Natural killer cell treated with Interleukin-12 subunit alpha and Interleukin-12 subunit beta and Interleukin-15 and Interleukin-18, amount 100 ng/mL, for 72 hours (primary cell): ENCODE data around the gene KLHL36. TPM values are rescaled to one million over a fixed set of nuclear protein-coding genes. Genes with fewer than 3 reads are reported as not detected.

Experiments used
- ATAC-seq, 2 donors: fragments of 150-1000 bp; cut with Tn5 transposase in 1 of 2; sonication (Bioruptor Pico), chemical (Tn5 transposase) in 1 of 2; 2 replicates each; pipeline ENCODE4 v1.10.0; 2021
- DNase-seq: peaks from one replicate; pipeline ENCODE4 v3.0.0; 2022; ENCODE audit warnings: low spot score
- H3K27ac Mint-ChIP-seq, 2 donors: 1 replicate in 1 of 2; 2 replicates in 1 of 2; pipeline ENCODE4 v1.8.0; 2022; ENCODE audit warnings: mixed read lengths in 2 of 2, mild to moderate bottlenecking in 1 of 2, moderate library complexity in 1 of 2
- H3K27me3 Mint-ChIP-seq, 2 donors: 1 replicate in 1 of 2; 2 replicates in 1 of 2; pipeline ENCODE4 v1.8.0; 2022; ENCODE audit warnings: mixed read lengths in 2 of 2
- H3K36me3 Mint-ChIP-seq: one replicate; pipeline ENCODE4 v1.8.0; 2022; ENCODE audit warnings: mixed read lengths
- H3K4me1 Mint-ChIP-seq, 2 donors: 1 replicate in 1 of 2; 2 replicates in 1 of 2; pipeline ENCODE4 v1.8.0; 2022; ENCODE audit warnings: low read depth in 2 of 2, mixed read lengths in 2 of 2, mild to moderate bottlenecking in 1 of 2
- H3K4me3 Mint-ChIP-seq: one replicate; pipeline ENCODE4 v1.8.0; 2022; ENCODE audit warnings: mixed read lengths
- H3K9me3 Mint-ChIP-seq: 2 replicates; pipeline ENCODE4 v1.8.0; 2022; ENCODE audit warnings: mixed read lengths
- total RNA-seq, 2 donors: library from RNA; stranded (reverse); gene quantifications; one replicate each; pipeline ENCODE4 v1.2.3, GENCODE V29; 2022

KLHL36 gene
- 10 to 100 TPM; 35.9 to 48.6 TPM for total RNA-seq

DNA sequence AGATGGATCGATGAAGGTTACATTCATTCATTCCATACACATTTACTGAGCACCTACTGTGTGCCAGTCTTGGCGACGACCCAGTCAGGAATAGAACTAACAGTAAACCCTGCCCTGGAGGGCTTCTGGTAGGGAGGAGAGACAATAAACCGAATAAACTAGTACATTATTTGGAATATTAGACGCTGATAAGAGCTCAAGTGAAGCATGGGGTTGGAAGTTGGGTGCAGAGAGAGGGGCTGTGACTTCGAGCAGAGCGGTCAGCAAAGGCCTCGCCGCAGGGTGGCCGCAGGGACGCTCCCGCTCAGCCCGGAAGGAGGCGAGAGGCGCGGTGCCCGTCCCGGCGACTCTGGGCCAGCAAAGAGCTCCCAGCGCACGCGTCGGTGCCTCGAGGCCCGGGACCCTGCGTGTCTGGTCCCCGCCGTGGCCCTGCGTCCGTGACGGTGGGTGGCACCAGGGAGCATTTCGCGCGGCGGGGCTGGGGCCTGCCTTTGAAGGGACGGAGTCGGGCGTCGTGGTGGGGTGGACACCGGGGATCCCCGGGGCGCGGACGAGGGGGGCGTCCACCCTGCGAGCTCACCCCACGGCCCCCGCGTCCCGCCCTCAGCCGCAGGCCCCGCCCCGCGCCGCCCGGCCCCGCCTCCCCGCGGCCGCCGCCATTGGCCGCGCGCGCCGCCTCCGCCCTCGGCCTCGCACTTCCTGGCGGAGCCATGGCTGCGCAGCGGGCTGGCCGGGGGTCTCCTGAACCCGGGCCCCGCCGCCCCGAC is at the start of gene KLHL36:
KLHL36 (plus strand) TSS at position 684 of the 767 bp plus-strand sequence. CDS start 2,357 bp downstream, outside the sequence.
- H3K4me3 Mint-ChIP-seq = peak within 1 kb of the TSS; percentile 95
- H3K27ac Mint-ChIP-seq = peak within 1 kb of the TSS; percentile 70 to 84
- H3K36me3 Mint-ChIP-seq = peaks cover 5% of the 10 kb centered on the region
- H3K9me3 Mint-ChIP-seq = no peaks in the 10 kb centered on the region
- H3K27me3 Mint-ChIP-seq = peaks cover 0 to 2% of the 10 kb centered on the region in 2 donors
- DNase-seq (peak; percentile 85), ATAC-seq (peak; percentile 92 to 96)
- H3K4me1 Mint-ChIP-seq = peaks cover 22 to 26% of the 10 kb centered on the region in 2 donors

DNA sequence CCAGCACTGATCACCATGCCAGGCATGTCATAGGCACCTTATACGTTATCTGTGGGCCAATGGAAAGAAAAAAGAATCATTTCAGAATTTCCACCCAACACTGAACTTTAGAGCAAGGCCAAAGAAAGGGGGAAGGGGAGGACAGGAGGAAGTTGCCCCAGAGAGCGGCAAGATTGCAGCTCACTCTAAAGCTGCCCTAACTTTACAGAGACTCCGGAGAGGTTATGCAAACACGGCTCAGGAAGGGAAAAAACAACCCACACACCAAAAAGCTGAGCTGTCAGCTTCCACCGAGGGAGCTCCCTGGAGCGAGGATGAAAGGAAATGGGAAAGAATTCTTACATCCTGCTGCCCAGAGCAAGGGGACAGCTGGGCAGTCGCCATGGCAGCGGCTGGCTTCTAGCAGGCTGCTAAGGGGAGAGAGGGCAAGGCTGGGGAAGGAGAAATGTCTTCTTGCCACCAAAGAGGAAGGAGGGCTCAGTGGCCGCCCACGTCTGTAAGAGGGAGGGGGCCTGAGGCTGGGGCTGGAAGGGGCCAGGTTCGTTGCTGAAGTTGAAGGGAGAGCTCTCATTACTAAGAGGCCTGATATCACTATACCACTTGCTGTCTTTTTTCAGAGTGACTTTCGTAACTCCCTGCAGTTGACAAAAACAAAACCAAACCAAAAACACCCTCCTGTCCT is 48.6 kb upstream of the KLHL36 start:
- peaks cover 8 to 20% of the 10 kb centered on the region in 2 donors for H3K27me3 Mint-ChIP-seq
- peaks cover 6% of the 10 kb centered on the region for H3K36me3 Mint-ChIP-seq
- H3K4me1 Mint-ChIP-seq = peaks cover 49 to 59% of the 10 kb centered on the region in 2 donors
- H3K4me3 Mint-ChIP-seq = peak overlapping the region; percentile 95
- H3K9me3 Mint-ChIP-seq = no peaks in the 10 kb centered on the region
- DNase-seq = no peak
- ATAC-seq = peak; percentile 65 to 80
- peak overlapping the region; percentile 96 to 100 for H3K27ac Mint-ChIP-seq

GRCh38 chr16:84600343-84601229 is 47.7 kb upstream of the KLHL36 start:
- Mint-ChIP-seq H3K36me3 (peaks cover 6% of the 10 kb centered on the region), H3K27me3 (peaks cover 8 to 20% of the 10 kb centered on the region in 2 donors), H3K27ac (peak overlapping the region; percentile 96 to 100), H3K4me1 (peaks cover 40 to 50% of the 10 kb centered on the region in 2 donors), H3K9me3 (no peaks in the 10 kb centered on the region), H3K4me3 (peak overlapping the region; percentile 95)
- DNase-seq (no peak), ATAC-seq (peak; percentile 63 to 73)

DNA sequence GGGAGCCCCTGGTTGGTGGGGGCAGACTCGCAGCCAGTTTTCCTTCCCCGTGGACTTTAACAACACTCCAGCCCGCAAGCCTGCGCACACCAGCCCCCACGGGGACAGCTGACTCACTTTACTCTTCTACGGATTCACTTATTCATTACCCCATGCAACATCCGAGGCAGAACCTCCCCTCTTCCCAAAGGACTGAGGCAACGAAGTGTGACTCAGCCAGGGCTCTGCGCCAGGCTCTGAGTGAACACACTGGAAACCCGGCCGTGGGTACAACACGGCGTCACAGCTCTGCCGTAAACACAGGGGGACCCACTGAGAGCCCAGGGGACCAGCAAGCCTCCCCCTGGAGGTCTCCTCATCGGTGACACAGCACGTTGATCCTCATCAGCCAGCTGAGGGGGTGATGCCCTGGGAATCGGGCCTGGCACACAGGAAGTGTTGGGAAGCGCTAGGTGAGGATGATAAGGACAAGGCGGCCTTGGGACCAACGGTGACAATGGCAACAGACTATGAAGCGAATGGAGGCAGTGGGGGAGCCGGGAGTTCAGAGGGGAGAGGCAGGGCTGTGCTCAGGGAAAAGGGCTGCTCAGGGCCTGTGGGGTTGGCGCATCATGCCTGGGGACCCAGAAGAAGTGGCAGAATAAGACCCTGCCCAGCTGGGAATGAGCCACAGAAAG is 45.0 kb upstream of the KLHL36 start:
- DNase-seq = no peak
- H3K27ac Mint-ChIP-seq = peak overlapping the region; percentile 65 to 75
- H3K36me3 Mint-ChIP-seq = peaks cover 5% of the 10 kb centered on the region
- H3K4me1 Mint-ChIP-seq = peaks cover 35 to 54% of the 10 kb centered on the region in 2 donors
- no peak for ATAC-seq
- H3K27me3 Mint-ChIP-seq = peaks cover 0 to 23% of the 10 kb centered on the region in 2 donors
- H3K4me3 Mint-ChIP-seq = peak overlapping the region; percentile 42
- no peaks in the 10 kb centered on the region for H3K9me3 Mint-ChIP-seq

- Mint-ChIP-seq H3K27me3 (peaks cover 0 to 24% of the 10 kb centered on the region in 2 donors), H3K4me1 (peaks cover 39 to 56% of the 10 kb centered on the region in 2 donors), H3K4me3 (no peak overlapping the region), H3K9me3 (no peaks in the 10 kb centered on the region), H3K27ac (no peak overlapping the region), H3K36me3 (peaks cover 5% of the 10 kb centered on the region)
- no peak for DNase-seq
- no peak for ATAC-seq
Observed at GRCh38 chr16:84603940-84604339, 44.4 kb upstream of the KLHL36 start.

GRCh38 chr16:84604477-84605013 is 43.8 kb upstream of the KLHL36 start:
- H3K27me3 Mint-ChIP-seq = peaks cover 0 to 21% of the 10 kb centered on the region in 2 donors
- H3K36me3 Mint-ChIP-seq = peaks cover 5% of the 10 kb centered on the region
- peaks cover 39 to 56% of the 10 kb centered on the region in 2 donors for H3K4me1 Mint-ChIP-seq
- no peak for ATAC-seq
- no peak overlapping the region for H3K4me3 Mint-ChIP-seq
- no peak overlapping the region for H3K27ac Mint-ChIP-seq
- no peaks in the 10 kb centered on the region for H3K9me3 Mint-ChIP-seq
- no peak for DNase-seq

DNA sequence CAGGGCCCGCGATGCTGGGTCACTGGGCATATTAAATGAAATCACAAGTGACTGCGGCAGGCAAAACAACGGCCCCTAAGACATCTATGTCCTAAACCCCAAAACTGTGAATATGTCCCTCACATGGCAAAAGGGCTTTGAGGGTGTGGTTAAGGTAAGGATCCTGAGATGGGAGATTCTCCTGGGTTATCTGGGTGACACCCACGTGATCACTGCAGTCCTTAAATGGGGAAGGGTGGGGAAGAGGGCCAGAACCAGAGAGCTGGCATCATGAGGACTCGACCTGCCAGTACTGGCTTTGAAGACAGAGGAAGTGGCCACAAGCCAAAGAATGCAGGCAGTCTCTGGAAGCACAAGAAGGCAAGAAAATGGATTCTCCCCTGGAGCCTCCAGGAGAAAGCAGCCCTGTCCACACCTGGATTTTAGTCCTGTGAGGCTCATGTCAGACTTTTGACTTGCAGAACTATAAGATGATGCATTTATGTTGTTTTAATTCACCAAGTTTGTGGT is 42.9 kb upstream of the KLHL36 start:
- DNase-seq (no peak), ATAC-seq (no peak)
- H3K27me3 Mint-ChIP-seq = peaks cover 0 to 21% of the 10 kb centered on the region in 2 donors
- H3K36me3 Mint-ChIP-seq = peaks cover 5% of the 10 kb centered on the region
- no peaks in the 10 kb centered on the region for H3K9me3 Mint-ChIP-seq
- H3K27ac Mint-ChIP-seq = no peak overlapping the region
- peaks cover 33 to 56% of the 10 kb centered on the region in 2 donors for H3K4me1 Mint-ChIP-seq
- no peak overlapping the region for H3K4me3 Mint-ChIP-seq

DNA sequence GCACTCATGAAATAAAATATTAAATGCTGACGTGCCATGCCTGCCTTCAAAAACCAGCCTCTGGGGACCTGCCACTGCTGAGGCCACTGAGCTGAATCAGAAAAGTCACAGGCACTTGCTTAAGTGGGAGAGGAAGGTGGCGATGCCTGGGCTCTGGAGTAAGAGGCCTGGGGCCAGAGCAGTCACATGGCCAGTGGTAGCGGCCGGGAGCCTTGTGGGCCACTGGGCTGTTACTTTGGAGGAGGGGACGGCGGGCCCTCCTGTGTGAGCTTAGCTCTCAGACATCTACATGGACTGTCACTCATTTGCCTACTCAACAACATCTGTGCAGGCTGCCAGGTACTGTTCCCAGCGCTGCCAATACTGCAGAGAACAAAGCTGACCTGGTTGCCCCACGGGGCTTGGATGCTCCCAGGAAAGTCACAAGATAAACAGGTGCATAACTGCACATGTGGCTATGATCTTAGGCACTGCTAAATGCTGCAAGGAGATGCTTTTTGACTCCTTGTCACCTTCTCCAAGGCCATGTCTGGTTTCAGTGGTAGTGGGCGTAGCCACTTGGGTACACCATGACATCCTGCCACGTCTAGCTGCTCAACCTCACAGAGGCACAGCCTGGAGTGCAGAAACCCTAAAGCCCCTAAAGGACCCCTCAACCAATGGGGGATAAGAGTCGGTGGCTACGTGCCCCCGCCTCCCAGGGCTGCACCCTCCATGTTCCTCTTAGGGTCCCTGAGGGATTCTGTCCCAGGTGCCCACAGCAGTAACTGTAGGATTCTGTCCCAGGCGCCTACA is 42.0 kb upstream of the KLHL36 start:
- no peaks in the 10 kb centered on the region for H3K9me3 Mint-ChIP-seq
- H3K4me3 Mint-ChIP-seq = peak overlapping the region; percentile 66
- peaks cover 5% of the 10 kb centered on the region for H3K36me3 Mint-ChIP-seq
- peaks cover 0 to 15% of the 10 kb centered on the region in 2 donors for H3K27me3 Mint-ChIP-seq
- DNase-seq (no peak), ATAC-seq (peak; percentile 19 to 51)
- peak overlapping the region; percentile 1 to 64 for H3K27ac Mint-ChIP-seq
- peaks cover 30 to 56% of the 10 kb centered on the region in 2 donors for H3K4me1 Mint-ChIP-seq

- DNase-seq = no peak
- peak overlapping the region; percentile 1 to 64 for H3K27ac Mint-ChIP-seq
- H3K9me3 Mint-ChIP-seq = no peaks in the 10 kb centered on the region
- peak overlapping the region; percentile 66 for H3K4me3 Mint-ChIP-seq
- H3K27me3 Mint-ChIP-seq = peaks cover 0 to 18% of the 10 kb centered on the region in 2 donors
- peak in 1 of 2 donors; percentile 15 for ATAC-seq
- peaks cover 5% of the 10 kb centered on the region for H3K36me3 Mint-ChIP-seq
- H3K4me1 Mint-ChIP-seq = peaks cover 34 to 60% of the 10 kb centered on the region in 2 donors
Observed at GRCh38 chr16:84607061-84607460, 41.2 kb upstream of the KLHL36 start.

DNA sequence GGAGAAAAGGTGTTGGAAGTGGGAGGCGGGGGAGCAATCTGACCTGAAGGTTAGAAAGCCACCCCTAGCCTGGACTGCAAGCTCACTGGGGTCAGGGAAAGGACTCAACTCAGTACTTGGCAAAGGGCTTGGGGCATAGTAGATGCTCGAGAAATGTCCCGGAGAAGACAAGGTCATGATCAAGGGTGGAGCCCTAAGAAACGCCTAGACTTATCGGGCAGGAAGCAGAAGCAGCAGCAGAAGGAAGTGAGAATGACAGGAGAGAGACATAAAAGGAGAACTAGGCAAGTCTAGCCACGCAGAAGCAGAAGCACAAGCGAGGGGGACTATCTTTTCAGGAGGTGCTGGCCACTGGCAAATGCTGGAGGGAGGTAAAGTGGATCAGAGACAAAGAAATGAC is 40.6 kb upstream of the KLHL36 start:
- ATAC-seq (peak in 1 of 2 donors; percentile 43), DNase-seq (no peak)
- Mint-ChIP-seq H3K27me3 (peaks cover 0 to 18% of the 10 kb centered on the region in 2 donors), H3K4me3 (peak overlapping the region; percentile 55), H3K4me1 (peaks cover 34 to 62% of the 10 kb centered on the region in 2 donors), H3K36me3 (peaks cover 5% of the 10 kb centered on the region), H3K9me3 (no peaks in the 10 kb centered on the region), H3K27ac (peak overlapping the region; percentile 22 to 64)

DNA sequence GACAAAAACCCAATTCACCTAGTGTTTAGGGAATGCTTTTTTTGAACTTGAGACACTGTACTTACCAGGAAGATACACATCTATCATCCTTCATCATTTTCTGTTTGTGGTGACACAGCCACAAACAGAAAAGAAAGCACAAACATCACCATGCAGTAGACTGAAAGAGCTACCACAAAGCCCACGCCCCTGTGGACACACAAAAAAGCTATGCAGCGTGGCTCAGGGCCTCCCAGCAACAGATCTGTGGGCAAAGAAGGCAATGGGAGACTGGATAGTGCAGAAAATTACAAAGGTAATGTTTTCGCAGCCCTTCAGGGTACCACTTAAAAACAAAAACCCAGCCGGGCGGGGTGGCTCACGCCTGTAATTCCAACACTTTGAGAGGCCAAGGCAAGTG is 40.0 kb upstream of the KLHL36 start:
- Mint-ChIP-seq H3K9me3 (no peaks in the 10 kb centered on the region), H3K4me1 (peaks cover 36 to 62% of the 10 kb centered on the region in 2 donors), H3K36me3 (peaks cover 8% of the 10 kb centered on the region), H3K27ac (peak overlapping the region; percentile 22 to 64), H3K4me3 (peak overlapping the region; percentile 55), H3K27me3 (peaks cover 3 to 17% of the 10 kb centered on the region in 2 donors)
- DNase-seq (no peak), ATAC-seq (peak in 1 of 2 donors; percentile 45)
